HepG2 (cell line): Measurements from ENCODE around the gene CSN3. TPM values are rescaled to one million over a fixed set of nuclear protein-coding genes. Genes with fewer than 3 reads are reported as not detected.
"Not testable (repeated sequence)": the region's sequence is repeated elsewhere in the genome, so short reads cannot be mapped to it uniquely, and the experiment has no call there.

Source experiments
- ATAC-seq: fragments of 200-7000 bp; cut with Tn5 transposase; 3 replicates; pipeline ENCODE4 v1.9.1; 2020; ENCODE audit warnings: mild to moderate bottlenecking, moderate library complexity
- Bru-seq: library from RNA; stranded (reverse); fragments of 400-500 nt; gene quantifications from one replicate; lab custom pipeline; 2021; lab: Mats Ljungman, UMichigan
- BruChase-seq, 2 experiments: library from RNA; stranded (reverse); fragments of 400-500 nt; gene quantifications; one replicate each; lab custom pipeline; 2021; lab: Mats Ljungman, UMichigan
- BruUV-seq: library from RNA; stranded (reverse); fragments of 400-500 nt; replicated peaks from 2 replicates; lab custom pipeline; 2021; lab: Mats Ljungman, UMichigan
- CTCF ChIA-PET: fragments of 300-600 bp; formaldehyde crosslinking; extraction: SDS; loops from one replicate; lab custom pipeline; 2021; ENCODE audit warnings: low total read pairs, inconsistent platforms, low intra/inter-chr PET ratio; lab: Yijun Ruan, JAX
- POLR2A ChIA-PET: fragments of 350-600 bp; sonication (Branson Sonifier 250); formaldehyde crosslinking; loops from one replicate; lab custom pipeline; 2020; ENCODE audit warnings: antibody characterized with exemption, inconsistent platforms; lab: Yijun Ruan, JAX
- DNase-seq: peaks from one replicate; pipeline ENCODE4 v3.0.0-alpha.2; 2015; ENCODE audit warnings: low spot score
- FAIRE-seq: peaks from 3 replicates; lab custom pipeline; 2011; peaks lifted over from hg19 to GRCh38; lab: Jason Lieb, UNC
- H2AFZ ChIP-seq: one replicate; pipeline ENCODE4 v1.6.1; 2011; ENCODE audit warnings: low read length, inconsistent platforms
- H3K27ac ChIP-seq: fragments of 300-600 bp; 3 replicates; pipeline ENCODE4 v1.8.0; 2011; ENCODE audit warnings: mixed run types, mild to moderate bottlenecking, mixed read lengths, low read length, inconsistent platforms; ENCODE audit not compliant: insufficient read depth; ENCODE audit errors: extremely low read length
- H3K27me3 ChIP-seq, 2 experiments: fragments of 200-600 bp in 1 of 2; 2 replicates in 1 of 2; 3 replicates in 1 of 2; pipeline versions ENCODE4 v1.6.0 to v1.8.0; 2011; ENCODE audit warnings: low read length in 2 of 2, mild to moderate bottlenecking in 2 of 2, moderate library complexity in 2 of 2, inconsistent platforms in 1 of 2; ENCODE audit not compliant: insufficient read depth in 2 of 2, control insufficient read depth in 1 of 2
- H3K36me3 ChIP-seq, 2 experiments: fragments of 200-600 bp in 1 of 2; replicated peaks in 1 of 2; 2 replicates in 1 of 2; 3 replicates in 1 of 2; pipeline versions ENCODE4 v1.5.1 to v1.8.0; 2011; ENCODE audit warnings: low read length in 2 of 2, inconsistent platforms in 1 of 2; ENCODE audit not compliant: insufficient read depth in 2 of 2, control insufficient read depth in 1 of 2
- H3K4me1 ChIP-seq: 2 replicates; pipeline ENCODE4 v1.5.1; 2012; ENCODE audit warnings: low read length, inconsistent platforms; ENCODE audit not compliant: insufficient read depth
- H3K4me2 ChIP-seq: 2 replicates; pipeline ENCODE4 v1.6.0; 2011; ENCODE audit warnings: low read depth, low read length, inconsistent platforms
- H3K4me3 ChIP-seq, 3 experiments: fragments of 200-600 bp in 1 of 3; sonication (generic), shearing (Covaris generic) in 1 of 3; replicated peaks in 1 of 3; 2 replicates each; pipeline ENCODE4 v1.5.1; 2011 to 2016; ENCODE audit warnings: low read length in 3 of 3, inconsistent platforms in 2 of 3, low read depth in 2 of 3, mild to moderate bottlenecking in 2 of 3, control low read depth in 1 of 3, mixed read lengths in 1 of 3; ENCODE audit not compliant: insufficient read depth in 1 of 3
- H3K79me2 ChIP-seq: one replicate; pipeline ENCODE4 v1.6.1; 2011; ENCODE audit warnings: low read length, inconsistent platforms; ENCODE audit not compliant: insufficient read depth
- H3K9ac ChIP-seq: 2 replicates; pipeline ENCODE4 v1.6.0; 2011; ENCODE audit warnings: mild to moderate bottlenecking, low read depth, low read length, inconsistent platforms; ENCODE audit not compliant: insufficient read depth
- H3K9me3 ChIP-seq: 2 replicates; pipeline ENCODE4 v1.5.1; 2012; ENCODE audit warnings: mild to moderate bottlenecking, low read length
- H4K20me1 ChIP-seq: 2 replicates; pipeline ENCODE4 v1.6.0; 2011; ENCODE audit warnings: inconsistent platforms, mild to moderate bottlenecking, low read length, moderate library complexity; ENCODE audit not compliant: insufficient read depth
- BCL6 ChIP-seq: IDR thresholded peaks from 2 replicates; pipeline ENCODE4 v1.6.1; 2016; ENCODE audit warnings: missing genetic modification reagents, missing compliant biosample characterization
- IKZF1 ChIP-seq: fragments of 450-650 bp; IDR thresholded peaks from 2 replicates; pipeline ENCODE4 v1.7.1; 2016
- KLF16 ChIP-seq, 2 experiments: sonication (generic) in 1 of 2; formaldehyde crosslinking in 1 of 2; IDR thresholded peaks; 2 replicates each; pipeline versions ENCODE4 v1.6.1 to v1.8.0; 2016 to 2023; ENCODE audit warnings: missing genetic modification reagents in 2 of 2, missing compliant biosample characterization in 1 of 2
- ZSCAN25 ChIP-seq: sonication (generic); formaldehyde crosslinking; IDR thresholded peaks from 2 replicates; pipeline ENCODE4 v1.8.0; 2022; ENCODE audit warnings: mild to moderate bottlenecking, missing genetic modification reagents
- WGBS: methylation state at CpG from one replicate; pipeline ENCODE4 v1.1.6; 2017; ENCODE audit warnings: low lambda C conversion rate; 5-methylcytosine and 5-hydroxymethylcytosine counted together
- in situ Hi-C: cut with HindIII; loops from 2 replicates; pipeline ENCODE4 v1.10.0; 2017; ENCODE audit warnings: low pct_unique_long_range_greater_than_20kb; ENCODE audit not compliant: extremely low pct_ligation_motif_present
- intact Hi-C: fragments of 100-400 bp; cut with micrococcal nuclease; formaldehyde crosslinking; loops from one replicate; pipeline ENCODE4 v1.10.0; 2022; ENCODE audit not compliant: unreplicated experiment
- long read RNA-seq, 2 experiments: library from RNA in 1 of 2; library from polyadenylated mRNA in 1 of 2; stranded (forward) in 1 of 2; unstranded in 1 of 2; transcript quantifications; one replicate each; pipeline ENCODE4 v2.0.0, GENCODE V29; 2019 to 2022
- polyA minus RNA-seq, 3 experiments: library from RNA; depleted of rRNA, polyadenylated mRNA; stranded (reverse); fragments of >200 nt; gene quantifications; 2 replicates each; pipeline ENCODE4 v1.2.3, GENCODE V29; 2011; ENCODE audit warnings: low replicate concordance in 1 of 3
- polyA plus RNA-seq, 8 experiments: library from polyadenylated mRNA; depleted of rRNA in 3 of 8; stranded (reverse) in 7 of 8; unstranded in 1 of 8; fragments of >200 nt; fragmentation: Illumina TruSeq in 4 of 8; extraction: Trizol in 4 of 8; gene quantifications; 2 replicates each; pipeline versions ENCODE4 v1.2.1 to v1.2.3, GENCODE V29; 2011 to 2016; ENCODE audit warnings: low read depth in 4 of 8, missing spikeins in 1 of 8, mixed read lengths in 1 of 8; ENCODE audit not compliant: insufficient read depth in 1 of 8
- total RNA-seq, 5 experiments: library from RNA; depleted of rRNA; stranded (reverse); fragments of >200 nt; fragmentation: Illumina TruSeq; extraction: Trizol; gene quantifications; 2 replicates each; pipeline ENCODE4 v1.2.3, GENCODE V29; 2016; ENCODE audit warnings: low read depth in 1 of 5
- TF ChIP-seq, protein P1 (sequence below): IDR thresholded peaks from 2 replicates; pipeline ENCODE4 v1.6.1; 2016; ENCODE audit warnings: low read depth, missing genetic modification reagents, missing compliant biosample characterization
- TF ChIP-seq, protein P2 (sequence below): IDR thresholded peaks from 2 replicates; pipeline ENCODE4 v1.6.1; 2018; ENCODE audit warnings: missing genetic modification reagents

The CSN3 gene, protein sequence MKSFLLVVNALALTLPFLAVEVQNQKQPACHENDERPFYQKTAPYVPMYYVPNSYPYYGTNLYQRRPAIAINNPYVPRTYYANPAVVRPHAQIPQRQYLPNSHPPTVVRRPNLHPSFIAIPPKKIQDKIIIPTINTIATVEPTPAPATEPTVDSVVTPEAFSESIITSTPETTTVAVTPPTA
- not detected in 2 replicates for total RNA-seq (2016; rRNA removed; fragmentation: Illumina TruSeq; extraction: Trizol)
- not detected in 2 replicates for total RNA-seq (2016; cell fraction: cytosol; rRNA removed; fragmentation: Illumina TruSeq; extraction: Trizol; ENCODE audit: low read depth)
- total RNA-seq (2016; cell fraction: insoluble cytoplasmic fraction; rRNA removed; fragmentation: Illumina TruSeq; extraction: Trizol), result not detected in 2 replicates
- total RNA-seq (2016; cell fraction: membrane; rRNA removed; fragmentation: Illumina TruSeq; extraction: Trizol), result not detected in 2 replicates
- not detected in 2 replicates for total RNA-seq (2016; cell fraction: nucleus; rRNA removed; fragmentation: Illumina TruSeq; extraction: Trizol)
- not detected in 2 replicates for polyA plus RNA-seq (2011; rRNA removed)
- polyA plus RNA-seq (2011; cell fraction: cytosol; rRNA removed), result not detected in 2 replicates
- not detected in 2 replicates for polyA plus RNA-seq (2011; cell fraction: nucleus; rRNA removed)
- not detected in 2 replicates for polyA plus RNA-seq (2012)
- polyA plus RNA-seq (2016; cell fraction: cytosol; fragmentation: Illumina TruSeq; extraction: Trizol; ENCODE audit: low read depth), result not detected in 2 replicates
- not detected in 2 replicates for polyA plus RNA-seq (2016; cell fraction: insoluble cytoplasmic fraction; fragmentation: Illumina TruSeq; extraction: Trizol; ENCODE audit: low read depth)
- polyA plus RNA-seq (2016; cell fraction: membrane; fragmentation: Illumina TruSeq; extraction: Trizol; ENCODE audit: low read depth), result not detected in 2 replicates
- not detected in 2 replicates for polyA plus RNA-seq (2016; cell fraction: nucleus; fragmentation: Illumina TruSeq; extraction: Trizol; ENCODE audit: insufficient read depth, low read depth)
- not detected in 2 replicates for polyA minus RNA-seq (2011; rRNA and poly(A)+ RNA removed; ENCODE audit: low replicate concordance)
- polyA minus RNA-seq (2011; cell fraction: cytosol; rRNA and poly(A)+ RNA removed), result not detected in 2 replicates
- polyA minus RNA-seq (2011; cell fraction: nucleus; rRNA and poly(A)+ RNA removed), result not detected in 2 replicates
- not detected for Bru-seq, nascent RNA
- not detected for BruChase-seq, experiment 1, labeled RNA remaining after a 6-hour chase
- BruChase-seq, experiment 2, labeled RNA remaining after a 2-hour chase, result not detected
- long read RNA-seq, experiment 1, result 0 reads
- long read RNA-seq, experiment 2, result 0 reads

DNA sequence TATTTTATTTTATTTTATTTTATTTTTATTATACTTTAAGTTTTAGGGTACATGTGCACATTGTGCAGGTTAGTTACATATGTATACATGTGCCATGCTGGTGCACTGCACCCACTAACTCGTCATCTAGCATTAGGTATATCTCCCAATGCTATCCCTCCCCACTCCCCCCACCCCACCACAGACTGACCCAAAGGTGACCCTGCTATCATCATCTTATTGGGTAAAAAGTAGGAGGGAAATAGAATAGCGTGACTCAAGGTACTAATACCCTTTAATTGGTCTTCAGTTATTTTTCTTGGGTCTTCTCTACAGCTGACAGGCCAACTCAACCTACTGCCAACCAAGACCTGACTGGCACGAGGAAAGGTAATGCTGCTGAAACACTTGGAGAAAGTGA lies at the start of gene CSN3:
TSS of gene CSN3 (plus strand) at position 301 of the 400 bp plus-strand sequence. CDS start 2,223 bp downstream, outside the sequence.
- BruUV-seq, DNase-seq, in situ Hi-C loops, H3K27me3 ChIP-seq, H3K79me2 ChIP-seq, ATAC-seq, H3K9me3 ChIP-seq, H3K36me3 ChIP-seq, POLR2A ChIA-PET, H3K4me3 ChIP-seq, CTCF ChIA-PET, FAIRE-seq, intact Hi-C loops, H2AFZ ChIP-seq, H3K4me2 ChIP-seq, H3K9ac ChIP-seq, H4K20me1 ChIP-seq, H3K27ac ChIP-seq: not testable (repeated sequence)
- peaks cover 32% of the 10 kb centered on the region for H3K4me1 ChIP-seq
- 97% methylated on average over 3 of the region's 3 CpGs for WGBS

DNA sequence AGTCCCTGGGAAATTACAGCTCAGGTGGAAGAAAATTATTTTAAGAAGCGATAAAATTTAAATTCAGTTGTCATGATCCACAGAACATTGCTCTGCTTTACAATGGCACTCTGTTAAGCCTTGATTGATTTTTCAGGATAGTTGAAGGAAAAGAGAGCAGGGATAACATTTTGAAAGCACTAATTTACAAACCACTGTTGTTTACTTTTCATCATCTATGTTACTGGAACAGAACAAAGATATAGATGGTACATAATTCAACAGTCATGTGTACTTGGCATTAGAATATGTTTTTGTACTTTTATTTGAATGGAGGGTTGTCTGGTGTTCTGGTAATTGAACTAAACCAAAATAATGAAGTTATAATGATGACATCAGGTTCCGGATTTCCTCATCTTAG lies 49.5 kb upstream of the CSN3 start:
- no peaks in the 10 kb centered on the region for H4K20me1 ChIP-seq
- no peaks in the 10 kb centered on the region for H3K36me3 ChIP-seq
- H3K4me3 ChIP-seq, result no peak overlapping the region
- FAIRE-seq (no peak), DNase-seq (peak; percentile 21), ATAC-seq (peak; percentile 34; the same call in 1 of the 3 replicates)
- peaks cover 10% of the 10 kb centered on the region; the same call in 1 of the 2 replicates for H3K9me3 ChIP-seq
- peaks cover 46% of the 10 kb centered on the region for H3K4me1 ChIP-seq
- no TSS peak for BruUV-seq
- H3K9ac ChIP-seq, result no peak overlapping the region
- intact Hi-C loops (no loop called here), in situ Hi-C loops (no loop called here)
- no peak overlapping the region for H2AFZ ChIP-seq
- H3K4me2 ChIP-seq, result no peak overlapping the region
- ChIA-PET POLR2A (no interaction called here), CTCF (no interaction called here)
- 97% methylated on average over 2 of the region's 2 CpGs for WGBS
- H3K27me3 ChIP-seq, result no peaks in the 10 kb centered on the region
- H3K27ac ChIP-seq, result no peak overlapping the region
- no peaks in the 10 kb centered on the region for H3K79me2 ChIP-seq
- TF ChIP-seq KLF16 (CRISPR knock-in tag; IDR thresholded peaks at IDR 0.05), result peak in 1 of 2 experiments; percentile 75; a peak in 1 of 4 replicates
- TF ChIP-seq BCL6 (CRISPR knock-in tag), result peak; percentile 73
- TF ChIP-seq, protein P1, sequence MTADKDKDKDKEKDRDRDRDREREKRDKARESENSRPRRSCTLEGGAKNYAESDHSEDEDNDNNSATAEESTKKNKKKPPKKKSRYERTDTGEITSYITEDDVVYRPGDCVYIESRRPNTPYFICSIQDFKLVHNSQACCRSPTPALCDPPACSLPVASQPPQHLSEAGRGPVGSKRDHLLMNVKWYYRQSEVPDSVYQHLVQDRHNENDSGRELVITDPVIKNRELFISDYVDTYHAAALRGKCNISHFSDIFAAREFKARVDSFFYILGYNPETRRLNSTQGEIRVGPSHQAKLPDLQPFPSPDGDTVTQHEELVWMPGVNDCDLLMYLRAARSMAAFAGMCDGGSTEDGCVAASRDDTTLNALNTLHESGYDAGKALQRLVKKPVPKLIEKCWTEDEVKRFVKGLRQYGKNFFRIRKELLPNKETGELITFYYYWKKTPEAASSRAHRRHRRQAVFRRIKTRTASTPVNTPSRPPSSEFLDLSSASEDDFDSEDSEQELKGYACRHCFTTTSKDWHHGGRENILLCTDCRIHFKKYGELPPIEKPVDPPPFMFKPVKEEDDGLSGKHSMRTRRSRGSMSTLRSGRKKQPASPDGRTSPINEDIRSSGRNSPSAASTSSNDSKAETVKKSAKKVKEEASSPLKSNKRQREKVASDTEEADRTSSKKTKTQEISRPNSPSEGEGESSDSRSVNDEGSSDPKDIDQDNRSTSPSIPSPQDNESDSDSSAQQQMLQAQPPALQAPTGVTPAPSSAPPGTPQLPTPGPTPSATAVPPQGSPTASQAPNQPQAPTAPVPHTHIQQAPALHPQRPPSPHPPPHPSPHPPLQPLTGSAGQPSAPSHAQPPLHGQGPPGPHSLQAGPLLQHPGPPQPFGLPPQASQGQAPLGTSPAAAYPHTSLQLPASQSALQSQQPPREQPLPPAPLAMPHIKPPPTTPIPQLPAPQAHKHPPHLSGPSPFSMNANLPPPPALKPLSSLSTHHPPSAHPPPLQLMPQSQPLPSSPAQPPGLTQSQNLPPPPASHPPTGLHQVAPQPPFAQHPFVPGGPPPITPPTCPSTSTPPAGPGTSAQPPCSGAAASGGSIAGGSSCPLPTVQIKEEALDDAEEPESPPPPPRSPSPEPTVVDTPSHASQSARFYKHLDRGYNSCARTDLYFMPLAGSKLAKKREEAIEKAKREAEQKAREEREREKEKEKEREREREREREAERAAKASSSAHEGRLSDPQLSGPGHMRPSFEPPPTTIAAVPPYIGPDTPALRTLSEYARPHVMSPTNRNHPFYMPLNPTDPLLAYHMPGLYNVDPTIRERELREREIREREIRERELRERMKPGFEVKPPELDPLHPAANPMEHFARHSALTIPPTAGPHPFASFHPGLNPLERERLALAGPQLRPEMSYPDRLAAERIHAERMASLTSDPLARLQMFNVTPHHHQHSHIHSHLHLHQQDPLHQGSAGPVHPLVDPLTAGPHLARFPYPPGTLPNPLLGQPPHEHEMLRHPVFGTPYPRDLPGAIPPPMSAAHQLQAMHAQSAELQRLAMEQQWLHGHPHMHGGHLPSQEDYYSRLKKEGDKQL (CRISPR knock-in tag), result peak; percentile 33; the same call in 1 of the 2 replicates
- TF ChIP-seq, protein P2, sequence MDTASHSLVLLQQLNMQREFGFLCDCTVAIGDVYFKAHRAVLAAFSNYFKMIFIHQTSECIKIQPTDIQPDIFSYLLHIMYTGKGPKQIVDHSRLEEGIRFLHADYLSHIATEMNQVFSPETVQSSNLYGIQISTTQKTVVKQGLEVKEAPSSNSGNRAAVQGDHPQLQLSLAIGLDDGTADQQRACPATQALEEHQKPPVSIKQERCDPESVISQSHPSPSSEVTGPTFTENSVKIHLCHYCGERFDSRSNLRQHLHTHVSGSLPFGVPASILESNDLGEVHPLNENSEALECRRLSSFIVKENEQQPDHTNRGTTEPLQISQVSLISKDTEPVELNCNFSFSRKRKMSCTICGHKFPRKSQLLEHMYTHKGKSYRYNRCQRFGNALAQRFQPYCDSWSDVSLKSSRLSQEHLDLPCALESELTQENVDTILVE (CRISPR knock-in tag), result peak; percentile 33; the same call in 1 of the 2 replicates
- no peak for TF ChIP-seq ZSCAN25 (CRISPR knock-in tag)
- TF ChIP-seq IKZF1, result no peak
